ENCODE measurements around the gene PDE8B.

PDE8B gene

DNA sequence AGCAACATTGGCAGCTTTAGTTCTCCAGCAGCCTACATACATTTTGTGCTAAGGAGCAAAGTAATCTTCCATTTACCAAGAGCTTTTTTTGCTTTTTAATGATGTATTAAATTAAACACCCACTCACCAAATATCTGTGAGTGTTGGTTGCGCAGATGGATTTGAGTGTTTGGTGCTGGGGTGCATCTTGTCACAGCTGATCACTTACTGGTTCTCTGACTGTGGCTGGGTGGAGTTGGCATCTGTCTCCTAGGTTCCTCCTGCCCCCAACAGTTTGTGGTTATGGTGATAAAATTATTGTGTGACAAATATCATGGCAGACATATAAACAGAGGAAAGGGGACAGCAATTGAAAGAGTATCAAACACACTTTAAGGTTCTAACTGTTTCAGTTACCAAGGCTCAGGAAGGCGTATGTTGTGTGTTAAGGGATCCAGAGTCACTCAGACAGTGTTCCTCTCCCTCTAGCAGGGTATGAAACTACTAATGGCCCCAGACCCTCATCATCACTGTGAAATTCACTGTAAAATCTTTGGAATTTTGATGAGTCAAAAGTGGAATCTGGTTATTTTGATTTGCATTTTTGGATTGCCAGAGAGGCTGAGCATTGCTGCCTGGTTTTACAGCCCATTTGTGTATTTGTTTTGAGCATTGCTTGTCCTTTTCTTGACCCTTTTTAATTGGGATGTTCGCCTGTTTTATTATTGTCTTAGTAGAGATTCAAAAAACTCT lies 81.7 kb downstream of the PDE8B start:
- TF ChIP-seq YY1 (IDR thresholded peaks at IDR 0.05; ENCODE audit: low read depth) (no peak), RAD21 (IDR thresholded peaks at IDR 0.05; ENCODE audit: low read depth) (no peak), TAF1 (IDR thresholded peaks at IDR 0.05; ENCODE audit: low read depth) (no peak), TEAD4 (IDR thresholded peaks at IDR 0.05) (no peak), CREB1 (IDR thresholded peaks at IDR 0.05; ENCODE audit: low read depth) (no peak), CEBPB (IDR thresholded peaks at IDR 0.05) (no peak)
- TF ChIP-seq, protein P1, sequence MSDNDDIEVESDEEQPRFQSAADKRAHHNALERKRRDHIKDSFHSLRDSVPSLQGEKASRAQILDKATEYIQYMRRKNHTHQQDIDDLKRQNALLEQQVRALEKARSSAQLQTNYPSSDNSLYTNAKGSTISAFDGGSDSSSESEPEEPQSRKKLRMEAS (IDR thresholded peaks at IDR 0.05) = no peak
- TF ChIP-seq, protein P2, sequence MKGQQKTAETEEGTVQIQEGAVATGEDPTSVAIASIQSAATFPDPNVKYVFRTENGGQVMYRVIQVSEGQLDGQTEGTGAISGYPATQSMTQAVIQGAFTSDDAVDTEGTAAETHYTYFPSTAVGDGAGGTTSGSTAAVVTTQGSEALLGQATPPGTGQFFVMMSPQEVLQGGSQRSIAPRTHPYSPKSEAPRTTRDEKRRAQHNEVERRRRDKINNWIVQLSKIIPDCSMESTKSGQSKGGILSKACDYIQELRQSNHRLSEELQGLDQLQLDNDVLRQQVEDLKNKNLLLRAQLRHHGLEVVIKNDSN (IDR thresholded peaks at IDR 0.05) = no peak

DNA sequence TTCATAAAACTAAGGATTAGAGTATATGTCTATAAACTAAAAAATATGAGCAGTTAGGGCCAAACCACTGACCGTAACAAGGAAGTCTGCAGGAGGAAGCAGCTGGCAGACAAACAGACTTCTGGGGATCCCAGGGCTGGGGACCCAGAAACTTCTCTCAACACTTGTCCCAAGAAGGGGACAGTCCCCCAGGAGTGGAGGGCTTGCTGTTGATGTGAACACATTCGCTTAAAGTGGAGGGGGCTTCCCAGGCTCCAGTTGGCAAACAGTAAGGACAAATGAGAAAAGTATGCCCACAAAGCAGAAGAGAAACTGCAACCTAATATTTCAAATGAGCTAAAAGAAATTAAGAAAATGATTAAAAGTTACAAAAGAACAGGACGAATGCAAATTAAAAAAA lies 83.7 kb downstream of the PDE8B start:
- no peak for TF ChIP-seq TEAD4 (IDR thresholded peaks at IDR 0.05)

DNA sequence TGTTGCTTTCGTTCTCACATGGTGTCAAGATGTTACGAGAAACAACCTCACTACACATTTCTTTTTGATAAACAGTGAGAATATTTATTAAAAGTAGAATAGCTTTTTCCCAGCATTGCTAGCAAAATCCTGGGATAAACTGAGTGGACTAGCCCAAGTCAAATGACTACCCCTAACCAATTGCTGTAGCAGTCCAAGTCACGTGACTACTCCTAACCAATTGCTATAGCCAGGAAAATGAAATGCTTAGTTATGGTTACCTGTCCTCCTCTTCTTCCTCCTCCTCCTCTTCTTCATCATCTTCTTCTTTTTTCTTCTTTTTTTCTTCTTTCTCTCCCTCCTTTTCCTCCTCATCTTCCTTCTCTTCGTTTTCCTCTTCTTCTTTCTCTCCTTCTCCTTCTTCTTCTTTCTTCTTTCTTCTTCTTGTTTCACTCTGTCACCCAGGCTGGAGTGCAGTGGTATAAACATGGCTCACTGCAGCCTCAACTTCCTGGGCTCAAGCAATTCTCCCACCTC lies 85.4 kb downstream of the PDE8B start:
- no peak for TF ChIP-seq CEBPB (IDR thresholded peaks at IDR 0.05)
- TF ChIP-seq, protein P3, sequence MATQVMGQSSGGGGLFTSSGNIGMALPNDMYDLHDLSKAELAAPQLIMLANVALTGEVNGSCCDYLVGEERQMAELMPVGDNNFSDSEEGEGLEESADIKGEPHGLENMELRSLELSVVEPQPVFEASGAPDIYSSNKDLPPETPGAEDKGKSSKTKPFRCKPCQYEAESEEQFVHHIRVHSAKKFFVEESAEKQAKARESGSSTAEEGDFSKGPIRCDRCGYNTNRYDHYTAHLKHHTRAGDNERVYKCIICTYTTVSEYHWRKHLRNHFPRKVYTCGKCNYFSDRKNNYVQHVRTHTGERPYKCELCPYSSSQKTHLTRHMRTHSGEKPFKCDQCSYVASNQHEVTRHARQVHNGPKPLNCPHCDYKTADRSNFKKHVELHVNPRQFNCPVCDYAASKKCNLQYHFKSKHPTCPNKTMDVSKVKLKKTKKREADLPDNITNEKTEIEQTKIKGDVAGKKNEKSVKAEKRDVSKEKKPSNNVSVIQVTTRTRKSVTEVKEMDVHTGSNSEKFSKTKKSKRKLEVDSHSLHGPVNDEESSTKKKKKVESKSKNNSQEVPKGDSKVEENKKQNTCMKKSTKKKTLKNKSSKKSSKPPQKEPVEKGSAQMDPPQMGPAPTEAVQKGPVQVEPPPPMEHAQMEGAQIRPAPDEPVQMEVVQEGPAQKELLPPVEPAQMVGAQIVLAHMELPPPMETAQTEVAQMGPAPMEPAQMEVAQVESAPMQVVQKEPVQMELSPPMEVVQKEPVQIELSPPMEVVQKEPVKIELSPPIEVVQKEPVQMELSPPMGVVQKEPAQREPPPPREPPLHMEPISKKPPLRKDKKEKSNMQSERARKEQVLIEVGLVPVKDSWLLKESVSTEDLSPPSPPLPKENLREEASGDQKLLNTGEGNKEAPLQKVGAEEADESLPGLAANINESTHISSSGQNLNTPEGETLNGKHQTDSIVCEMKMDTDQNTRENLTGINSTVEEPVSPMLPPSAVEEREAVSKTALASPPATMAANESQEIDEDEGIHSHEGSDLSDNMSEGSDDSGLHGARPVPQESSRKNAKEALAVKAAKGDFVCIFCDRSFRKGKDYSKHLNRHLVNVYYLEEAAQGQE (IDR thresholded peaks at IDR 0.05; ENCODE audit: low read depth) = no peak

DNA sequence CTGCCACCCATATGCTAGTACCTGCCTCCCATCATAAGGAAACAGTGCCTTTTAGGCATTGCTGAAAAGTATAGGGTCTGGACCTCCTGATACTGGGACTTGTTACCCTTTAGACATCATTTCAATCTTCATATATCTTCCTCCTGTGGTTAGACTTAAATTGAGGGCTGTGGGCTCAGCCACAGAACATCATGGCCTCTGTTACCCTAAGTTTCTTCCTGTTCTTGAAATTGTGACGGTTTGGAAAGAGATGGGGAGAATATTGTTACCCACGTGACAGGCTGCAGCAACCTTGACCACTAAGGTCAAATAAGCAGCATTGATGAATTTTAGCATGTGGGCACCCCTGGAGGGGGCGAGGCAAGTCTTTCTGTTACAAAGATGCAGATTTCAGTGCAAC lies 87.7 kb downstream of the PDE8B start:
- TF ChIP-seq FOXM1 (IDR thresholded peaks at IDR 0.05; ENCODE audit: borderline replicate concordance, low read depth) = no peak
- TF ChIP-seq, protein P1 (IDR thresholded peaks at IDR 0.05) = no peak
- no peak for TF ChIP-seq EGR1 (IDR thresholded peaks at IDR 0.05)
- TF ChIP-seq CEBPB (IDR thresholded peaks at IDR 0.05) = no peak
- no peak for TF ChIP-seq EP300 (IDR thresholded peaks at IDR 0.05; ENCODE audit: borderline replicate concordance)
- no peak for TF ChIP-seq TAF1 (IDR thresholded peaks at IDR 0.05; ENCODE audit: low read depth)
- TF ChIP-seq NFIC (IDR thresholded peaks at IDR 0.05) = no peak

DNA sequence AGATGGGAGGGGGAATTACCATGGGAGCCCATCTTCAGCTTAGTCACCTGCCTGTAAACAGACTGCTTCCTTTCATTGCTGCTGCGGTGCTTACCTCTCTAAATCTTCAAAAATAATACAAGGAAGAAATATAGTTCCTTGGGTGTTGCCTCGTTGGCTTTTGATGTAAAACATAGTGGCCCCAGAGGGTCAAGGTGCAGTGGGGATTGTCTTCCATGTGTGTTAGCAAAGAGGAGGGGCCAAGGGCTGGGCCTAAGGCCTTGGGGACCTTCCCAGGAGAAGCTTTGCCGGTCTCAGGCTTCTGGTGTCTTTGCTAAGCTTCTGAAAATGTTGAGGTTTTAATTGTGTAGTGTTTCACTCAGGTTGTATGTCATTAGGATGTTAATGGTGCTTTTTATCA lies 90.0 kb downstream of the PDE8B start:
- TF ChIP-seq CEBPB (IDR thresholded peaks at IDR 0.05) (no peak), NFIC (IDR thresholded peaks at IDR 0.05) (no peak), YY1 (IDR thresholded peaks at IDR 0.05; ENCODE audit: low read depth) (no peak)

DNA sequence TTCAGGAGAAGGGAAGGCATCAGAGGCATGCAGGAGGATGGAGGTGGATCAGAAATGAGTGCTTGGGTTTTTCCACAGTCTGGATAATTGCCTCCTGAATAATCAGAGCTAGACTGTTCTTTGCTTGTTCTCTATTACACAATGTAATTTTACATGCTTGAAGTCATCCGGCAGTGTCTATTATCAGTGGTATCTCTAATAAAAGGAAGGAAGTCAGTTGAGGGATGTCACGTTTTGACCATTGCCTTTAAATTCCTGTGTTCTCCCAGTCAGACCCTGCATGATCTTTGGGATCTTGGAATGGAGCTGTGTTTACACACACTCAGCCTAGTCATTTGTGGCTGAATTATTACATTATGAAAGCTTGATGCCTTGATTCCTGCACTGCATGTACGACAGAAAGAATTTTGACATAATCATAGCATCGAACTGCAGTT lies 91.0 kb downstream of the PDE8B start:
- TF ChIP-seq RAD21 (IDR thresholded peaks at IDR 0.05; ENCODE audit: low read depth) = no peak
- no peak for TF ChIP-seq TEAD4 (IDR thresholded peaks at IDR 0.05)
- TF ChIP-seq, protein P2 (IDR thresholded peaks at IDR 0.05) = no peak
- TF ChIP-seq EP300 (IDR thresholded peaks at IDR 0.05; ENCODE audit: borderline replicate concordance) = no peak
- TF ChIP-seq, protein P1 (IDR thresholded peaks at IDR 0.05) = no peak
- TF ChIP-seq CEBPB (IDR thresholded peaks at IDR 0.05) = no peak
- no peak for TF ChIP-seq FOXM1 (IDR thresholded peaks at IDR 0.05; ENCODE audit: borderline replicate concordance, low read depth)
- TF ChIP-seq, protein P3 (IDR thresholded peaks at IDR 0.05; ENCODE audit: low read depth) = no peak
- TF ChIP-seq ZBTB7A (IDR thresholded peaks at IDR 0.05; ENCODE audit: low read depth) = no peak

DNA sequence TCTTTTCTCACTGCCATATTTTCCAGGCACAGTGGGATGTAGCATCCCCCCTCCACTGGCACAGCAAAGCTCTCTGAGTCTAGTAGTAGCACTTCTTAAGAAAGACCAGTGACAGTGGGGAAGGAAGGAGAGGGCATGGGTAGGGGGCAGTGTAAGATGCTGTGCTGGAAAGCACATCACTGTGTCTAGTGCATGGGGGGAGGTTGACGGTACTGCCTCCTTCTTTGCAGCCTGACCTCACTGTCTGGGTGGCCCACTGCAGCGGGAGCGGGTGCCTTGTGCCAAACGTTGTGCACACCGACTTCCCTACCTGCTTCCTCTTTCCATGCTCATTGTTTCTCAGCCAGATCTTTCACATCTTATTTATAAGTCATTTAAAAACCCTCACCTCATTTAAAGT lies 91.8 kb downstream of the PDE8B start:
- TF ChIP-seq RAD21 (IDR thresholded peaks at IDR 0.05; ENCODE audit: low read depth) (no peak), TEAD4 (IDR thresholded peaks at IDR 0.05) (no peak), TAF1 (IDR thresholded peaks at IDR 0.05; ENCODE audit: low read depth) (no peak), ZBTB7A (IDR thresholded peaks at IDR 0.05; ENCODE audit: low read depth) (no peak), EP300 (IDR thresholded peaks at IDR 0.05; ENCODE audit: borderline replicate concordance) (no peak), NFIC (IDR thresholded peaks at IDR 0.05) (no peak)
- TF ChIP-seq, protein P2 (IDR thresholded peaks at IDR 0.05) = no peak

Measured in Ishikawa (cell line).